ACC112 (cell line): Measurements from ENCODE around the gene KLHL5.

Source experiments
- H2AFZ ChIP-seq: fragments of 200-600 bp; sonication (generic); one replicate; pipeline ENCODE4 v1.6.0; 2017; ENCODE audit warnings: antibody characterized with exemption, low read length; ENCODE audit not compliant: unreplicated experiment
- H3K27ac ChIP-seq: fragments of 200-600 bp; sonication (generic); 2 replicates; pipeline ENCODE4 v1.5.1; 2014; ENCODE audit warnings: low read depth, mild to moderate bottlenecking, antibody characterized with exemption, low read length, moderate library complexity
- H3K27me3 ChIP-seq: fragments of 200-600 bp; sonication (generic); 2 replicates; pipeline ENCODE4 v1.6.1; 2014; ENCODE audit warnings: mild to moderate bottlenecking, antibody characterized with exemption, low read length, moderate library complexity, mixed read lengths; ENCODE audit not compliant: insufficient read depth
- H3K36me3 ChIP-seq: fragments of 200-600 bp; sonication (generic); 2 replicates; pipeline ENCODE4 v1.6.1; 2016; ENCODE audit warnings: mild to moderate bottlenecking, antibody characterized with exemption, low read length, moderate library complexity, mixed read lengths; ENCODE audit not compliant: insufficient read depth
- H3K4me1 ChIP-seq: fragments of 200-600 bp; sonication (generic); one replicate; pipeline ENCODE4 v1.6.1; 2016; ENCODE audit warnings: low read length, mixed read lengths; ENCODE audit not compliant: insufficient read depth, unreplicated experiment, control insufficient read depth
- H3K4me3 ChIP-seq: fragments of 200-600 bp; sonication (generic); 2 replicates; pipeline ENCODE4 v1.5.1; 2014; ENCODE audit warnings: mild to moderate bottlenecking, low read depth, low read length
- H3K79me2 ChIP-seq: fragments of 200-600 bp; sonication (generic); one replicate; pipeline ENCODE4 v1.6.0; 2016; ENCODE audit warnings: low read length; ENCODE audit not compliant: control insufficient read depth, unreplicated experiment, insufficient read depth

Gene KLHL5

GRCh38 chr4:39061457-39061856, 575 bp upstream of the KLHL5 start:
- peaks cover 18% of the 10 kb centered on the region for H3K79me2 ChIP-seq
- no peak overlapping the region for H3K4me3 ChIP-seq
- H3K27ac ChIP-seq = no peak overlapping the region
- no peaks in the 10 kb centered on the region for H3K4me1 ChIP-seq
- H2AFZ ChIP-seq = no peak overlapping the region
- no peaks in the 10 kb centered on the region for H3K27me3 ChIP-seq
- no peaks in the 10 kb centered on the region for H3K36me3 ChIP-seq

- Histone ChIP-seq H3K79me2 (peaks cover 15% of the 10 kb centered on the region), H3K36me3 (no peaks in the 10 kb centered on the region), H3K27me3 (no peaks in the 10 kb centered on the region)
Observed at GRCh38 chr4:39062770-39063097, 702 bp downstream of the KLHL5 start.

GRCh38 chr4:39063430-39063829, 1.4 kb downstream of the KLHL5 start:
- Histone ChIP-seq H3K4me3 (no peak overlapping the region), H3K27ac (no peak overlapping the region), H3K36me3 (no peaks in the 10 kb centered on the region), H3K27me3 (no peaks in the 10 kb centered on the region), H2AFZ (no peak overlapping the region), H3K79me2 (peaks cover 15% of the 10 kb centered on the region), H3K4me1 (no peaks in the 10 kb centered on the region)

More at GRCh38 chr4:39062770-39063097, 702 bp downstream of the KLHL5 start:
- no peak overlapping the region for H3K4me3 ChIP-seq
- H3K4me1 ChIP-seq = no peaks in the 10 kb centered on the region
- H2AFZ ChIP-seq = no peak overlapping the region
- no peak overlapping the region for H3K27ac ChIP-seq

GRCh38 chr4:39066371-39066770, 4.3 kb downstream of the KLHL5 start:
- Histone ChIP-seq H3K79me2 (peaks cover 21% of the 10 kb centered on the region), H3K36me3 (0 out of 2 replicates have a peak, but pooled peaks cover 3% of the 10 kb centered on the region), H3K4me3 (no peak overlapping the region), H3K27ac (no peak overlapping the region), H2AFZ (no peak overlapping the region), H3K4me1 (no peaks in the 10 kb centered on the region), H3K27me3 (no peaks in the 10 kb centered on the region)

- Histone ChIP-seq H3K4me3 (no peak overlapping the region), H2AFZ (no peak overlapping the region), H3K79me2 (peaks cover 17% of the 10 kb centered on the region), H3K27me3 (no peaks in the 10 kb centered on the region), H3K27ac (no peak overlapping the region), H3K4me1 (no peaks in the 10 kb centered on the region), H3K36me3 (0 out of 2 replicates have a peak, but pooled peaks cover 3% of the 10 kb centered on the region)
Observed at GRCh38 chr4:39067031-39067430, 5.0 kb downstream of the KLHL5 start.

- no peaks in the 10 kb centered on the region for H3K27me3 ChIP-seq
- no peak overlapping the region for H3K4me3 ChIP-seq
- no peak overlapping the region for H2AFZ ChIP-seq
- 0 out of 2 replicates have a peak, but pooled peaks cover 3% of the 10 kb centered on the region for H3K36me3 ChIP-seq
- peaks cover 16% of the 10 kb centered on the region for H3K79me2 ChIP-seq
- H3K27ac ChIP-seq = no peak overlapping the region
- no peaks in the 10 kb centered on the region for H3K4me1 ChIP-seq
Observed at GRCh38 chr4:39067451-39067850, 5.4 kb downstream of the KLHL5 start.

GRCh38 chr4:39068907-39069306, 6.9 kb downstream of the KLHL5 start:
- Histone ChIP-seq H3K79me2 (peaks cover 12% of the 10 kb centered on the region), H2AFZ (no peak overlapping the region), H3K27me3 (no peaks in the 10 kb centered on the region), H3K4me3 (no peak overlapping the region), H3K27ac (no peak overlapping the region), H3K4me1 (no peaks in the 10 kb centered on the region), H3K36me3 (0 out of 2 replicates have a peak, but pooled peaks cover 3% of the 10 kb centered on the region)

GRCh38 chr4:39078829-39079228, 16.8 kb downstream of the KLHL5 start:
- H3K4me3 ChIP-seq = no peak overlapping the region
- no peak overlapping the region for H3K27ac ChIP-seq
- H2AFZ ChIP-seq = no peak overlapping the region
- no peaks in the 10 kb centered on the region for H3K79me2 ChIP-seq
- H3K27me3 ChIP-seq = no peaks in the 10 kb centered on the region
- peaks cover 8% of the 10 kb centered on the region for H3K36me3 ChIP-seq
- H3K4me1 ChIP-seq = no peaks in the 10 kb centered on the region

- H2AFZ ChIP-seq = no peak overlapping the region
- H3K4me1 ChIP-seq = no peaks in the 10 kb centered on the region
- peaks cover 8% of the 10 kb centered on the region for H3K36me3 ChIP-seq
- H3K27me3 ChIP-seq = no peaks in the 10 kb centered on the region
- H3K4me3 ChIP-seq = no peak overlapping the region
- H3K79me2 ChIP-seq = no peaks in the 10 kb centered on the region
- H3K27ac ChIP-seq = no peak overlapping the region
Observed at GRCh38 chr4:39083164-39083563, 21.1 kb downstream of the KLHL5 start.

GRCh38 chr4:39085891-39086290, 23.9 kb downstream of the KLHL5 start:
- Histone ChIP-seq H3K4me3 (no peak overlapping the region), H3K79me2 (no peaks in the 10 kb centered on the region)

GRCh38 chr4:39096847-39097246, 34.8 kb downstream of the KLHL5 start:
- Histone ChIP-seq H3K4me3 (no peak overlapping the region), H3K27me3 (no peaks in the 10 kb centered on the region), H3K4me1 (no peaks in the 10 kb centered on the region), H3K36me3 (peaks cover 10% of the 10 kb centered on the region), H3K27ac (no peak overlapping the region), H3K79me2 (no peaks in the 10 kb centered on the region), H2AFZ (no peak overlapping the region)

More at GRCh38 chr4:39085891-39086290, 23.9 kb downstream of the KLHL5 start:
- Histone ChIP-seq H3K27ac (peak overlapping the region; percentile 32; the same call in 1 of the 2 replicates), H3K36me3 (peaks cover 8% of the 10 kb centered on the region), H3K27me3 (no peaks in the 10 kb centered on the region), H2AFZ (no peak overlapping the region), H3K4me1 (no peaks in the 10 kb centered on the region)
